Hematopoietic multipotent progenitor cell treated with erythropoietin and hydrocortisone succinate and interleukin-3 and kit ligand, for 15 days (in vitro differentiated cells): ENCODE data around the gene TEX19.
A peak's percentile ranks its signal among the peaks of the same experiment; 100 is the strongest.
"Not testable (repeated sequence)": the region's sequence is repeated elsewhere in the genome, so short reads cannot be mapped to it uniquely, and the experiment has no call there.

ENCODE experiments used
- DNase-seq: peaks from one replicate; pipeline ENCODE4 v3.0.0-alpha.2; 2015; ENCODE audit warnings: low spot score

Gene TEX19

GRCh38 chr17:82338858-82339633, 20.0 kb upstream of the TEX19 start:
- DNase-seq, result peak; percentile 33

GRCh38 chr17:82339634-82340580, 19.1 kb upstream of the TEX19 start:
- DNase-seq, result no peak

- DNase-seq, result no peak
Measured at GRCh38 chr17:82342361-82343079, 16.5 kb upstream of the TEX19 start.

GRCh38 chr17:82343560-82343959, 15.5 kb upstream of the TEX19 start:
- peak; percentile 56 for DNase-seq

- DNase-seq, result no peak
Measured at GRCh38 chr17:82344175-82344907, 14.7 kb upstream of the TEX19 start.

- no peak for DNase-seq
Measured at GRCh38 chr17:82345151-82345976, 13.7 kb upstream of the TEX19 start.

- no peak for DNase-seq
Measured at GRCh38 chr17:82346342-82347300, 12.4 kb upstream of the TEX19 start.

GRCh38 chr17:82347994-82348393, 11.1 kb upstream of the TEX19 start:
- DNase-seq, result not testable (repeated sequence)

- DNase-seq, result no peak
Measured at GRCh38 chr17:82348434-82348833, 10.6 kb upstream of the TEX19 start.

GRCh38 chr17:82348866-82349265, 10.2 kb upstream of the TEX19 start:
- no peak for DNase-seq

- no peak for DNase-seq
Measured at GRCh38 chr17:82349287-82349701, 9.8 kb upstream of the TEX19 start.

GRCh38 chr17:82350182-82351030, 8.6 kb upstream of the TEX19 start:
- DNase-seq, result no peak

- no peak for DNase-seq
Measured at GRCh38 chr17:82351254-82351712, 7.8 kb upstream of the TEX19 start.

- DNase-seq, result peak; percentile 84
Measured at GRCh38 chr17:82351713-82352488, 7.1 kb upstream of the TEX19 start.

GRCh38 chr17:82353484-82353883, 5.6 kb upstream of the TEX19 start:
- DNase-seq, result no peak

GRCh38 chr17:82354804-82355308, 4.2 kb upstream of the TEX19 start:
- no peak for DNase-seq

GRCh38 chr17:82355770-82356427, 3.1 kb upstream of the TEX19 start:
- no peak for DNase-seq
